Adipose tissue (tissue), 3 donors: Measurements from ENCODE around the gene PCDH9. TPM values are rescaled to one million over a fixed set of nuclear protein-coding genes. Genes with fewer than 3 reads are reported as not detected.

Experiments
- H3K27ac ChIP-seq: one replicate; pipeline ENCODE4 v1.5.1; 2013; ENCODE audit warnings: low read depth, low read length
- WGBS, 3 donors: extraction: QIAGEN DNeasy Blood & Tissue Kit; methylation state at CpG; one replicate each; pipeline ENCODE4 v1.1.7; 2013; 5-methylcytosine and 5-hydroxymethylcytosine counted together
- polyA plus RNA-seq, 3 donors: library from polyadenylated mRNA; stranded (reverse); fragments of 200-250 nt; gene quantifications; one replicate each; pipeline ENCODE4 v1.2.3, GENCODE V29; 2013
- donor health status: healthy with polysubstance abuse.
- donor health status: Bipolar disorder and iron deficiency.
- donor health status: healthy.

PCDH9 gene
- polyA plus RNA-seq, 3 donors = 0.49 to 1.7 (median 1.0) TPM

- no peak overlapping the region for H3K27ac ChIP-seq
- 74 to 90% (median 81%) methylated on average over 6 of the region's 6 CpGs for WGBS, 3 donors
Measured at GRCh38 chr13:66491251-66491650, 738.9 kb downstream of the PCDH9 start.

GRCh38 chr13:66489586-66489985 is 740.5 kb downstream of the PCDH9 start:
- WGBS, 3 donors = 83 to 93% (median 84%) methylated on average over 2 of the region's 2 CpGs
- no peak overlapping the region for H3K27ac ChIP-seq

GRCh38 chr13:66489172-66489571 is 741.0 kb downstream of the PCDH9 start:
- 84 to 95% (median 93%) methylated on average over 1 of the region's 1 CpG for WGBS, 3 donors

GRCh38 chr13:66483712-66484111 is 746.4 kb downstream of the PCDH9 start:
- no peak overlapping the region for H3K27ac ChIP-seq
- WGBS, 3 donors = 86 to 89% (median 87%) methylated on average over 9 of the region's 9 CpGs

More at GRCh38 chr13:66489172-66489571, 741.0 kb downstream of the PCDH9 start:
- H3K27ac ChIP-seq = no peak overlapping the region

GRCh38 chr13:66482836-66483235 is 747.3 kb downstream of the PCDH9 start:
- 65 to 84% (median 79%) methylated on average over 4 of the region's 4 CpGs for WGBS, 3 donors

GRCh38 chr13:66477816-66478215 is 752.3 kb downstream of the PCDH9 start:
- 78 to 86% (median 82%) methylated on average over 4 of the region's 4 CpGs for WGBS, 3 donors
- H3K27ac ChIP-seq = no peak overlapping the region

More at GRCh38 chr13:66482836-66483235, 747.3 kb downstream of the PCDH9 start:
- H3K27ac ChIP-seq = no peak overlapping the region

- no peak overlapping the region for H3K27ac ChIP-seq
Measured at GRCh38 chr13:66475061-66475460, 755.1 kb downstream of the PCDH9 start.

GRCh38 chr13:66469745-66470144 is 760.4 kb downstream of the PCDH9 start:
- H3K27ac ChIP-seq = no peak overlapping the region
- WGBS, 3 donors = 56 to 80% (median 79%) methylated on average over 6 of the region's 6 CpGs

- no peak overlapping the region for H3K27ac ChIP-seq
Measured at GRCh38 chr13:66468656-66469055, 761.5 kb downstream of the PCDH9 start.

GRCh38 chr13:66462187-66462586 is 767.9 kb downstream of the PCDH9 start:
- no peak overlapping the region for H3K27ac ChIP-seq
- 42 to 58% (median 52%) methylated on average over 3 of the region's 3 CpGs for WGBS, 3 donors

GRCh38 chr13:66461021-66461420 is 769.1 kb downstream of the PCDH9 start:
- no peak overlapping the region for H3K27ac ChIP-seq
- WGBS, 3 donors = 49 to 72% (median 58%) methylated on average over 1 of the region's 1 CpG

- H3K27ac ChIP-seq = no peak overlapping the region
- 94 to 95% (median 94%) methylated on average over 3 of the region's 3 CpGs for WGBS, 3 donors
Measured at GRCh38 chr13:66459634-66460033, 770.5 kb downstream of the PCDH9 start.

- no peak overlapping the region for H3K27ac ChIP-seq
- 85 to 88% (median 87%) methylated on average over 2 of the region's 2 CpGs for WGBS, 3 donors
Measured at GRCh38 chr13:66459143-66459542, 771.0 kb downstream of the PCDH9 start.

- H3K27ac ChIP-seq = no peak overlapping the region
- 80 to 91% (median 86%) methylated on average over 4 of the region's 4 CpGs for WGBS, 3 donors
Measured at GRCh38 chr13:66446413-66446812, 783.7 kb downstream of the PCDH9 start.

- WGBS, 3 donors = 34 to 83% (median 79%) methylated on average over 1 of the region's 1 CpG
Measured at GRCh38 chr13:66443926-66444325, 786.2 kb downstream of the PCDH9 start.

GRCh38 chr13:66440938-66441337 is 789.2 kb downstream of the PCDH9 start:
- H3K27ac ChIP-seq = no peak overlapping the region
- WGBS, 3 donors = 92 to 97% (median 93%) methylated on average over 3 of the region's 3 CpGs

More at GRCh38 chr13:66443926-66444325, 786.2 kb downstream of the PCDH9 start:
- H3K27ac ChIP-seq = no peak overlapping the region

- no peak overlapping the region for H3K27ac ChIP-seq
Measured at GRCh38 chr13:66430728-66431127, 799.4 kb downstream of the PCDH9 start.

GRCh38 chr13:66430269-66430668 is 799.9 kb downstream of the PCDH9 start:
- no peak overlapping the region for H3K27ac ChIP-seq

GRCh38 chr13:66429156-66429555 is 801.0 kb downstream of the PCDH9 start:
- H3K27ac ChIP-seq = no peak overlapping the region

GRCh38 chr13:66427458-66427861 is 802.7 kb downstream of the PCDH9 start:
- H3K27ac ChIP-seq = no peak overlapping the region
- WGBS, 3 donors = 77 to 83% (median 78%) methylated on average over 2 of the region's 2 CpGs

- H3K27ac ChIP-seq = no peak overlapping the region
- WGBS, 3 donors = 53 to 56% (median 55%) methylated on average over 3 of the region's 3 CpGs
Measured at GRCh38 chr13:66425741-66426140, 804.4 kb downstream of the PCDH9 start.
